IMR-90 (cell line): ENCODE data around the gene JMJD1C. TPM values are rescaled to one million over a fixed set of nuclear protein-coding genes. Genes with fewer than 3 reads are reported as not detected.

Source experiments
- ATAC-seq: fragments of 200-7000 bp; cut with Tn5 transposase; 2 replicates; pipeline ENCODE4 v1.9.1; 2020; ENCODE audit warnings: low read depth, mild to moderate bottlenecking, moderate library complexity
- BruUV-seq: library from RNA; stranded (reverse); fragments of 400-500 nt; replicated peaks from 2 replicates; lab custom pipeline; 2021; lab: Mats Ljungman, UMichigan
- CTCF ChIA-PET: fragments of 300-600 bp; formaldehyde crosslinking; extraction: SDS; loops from one replicate; lab custom pipeline; 2021; ENCODE audit warnings: antibody characterized with exemption; lab: Yijun Ruan, JAX
- POLR2A ChIA-PET: fragments of 300-600 bp; sonication (Branson Sonifier 250); formaldehyde crosslinking; loops from one replicate; lab custom pipeline; 2022; ENCODE audit warnings: antibody characterized with exemption; ENCODE audit not compliant: unreplicated experiment; lab: Charles Lee
- DNase-seq: peaks from one replicate; pipeline ENCODE4 v3.0.0; 2013
- H2AFZ ChIP-seq: replicated peaks from 2 replicates; pipeline ENCODE3; 2013; ENCODE audit warnings: low read length, mild to moderate bottlenecking; ENCODE audit not compliant: poor library complexity
- H2AK5ac ChIP-seq: 2 replicates; pipeline ENCODE4 v1.6.1; 2013; ENCODE audit warnings: low read depth, low read length, inconsistent platforms
- H2AK9ac ChIP-seq: replicated peaks from 2 replicates; pipeline ENCODE3; 2013; ENCODE audit warnings: mild to moderate bottlenecking, low read depth, low read length, moderate library complexity; ENCODE audit not compliant: poor library complexity
- H2BK120ac ChIP-seq: 2 replicates; pipeline ENCODE4 v1.6.1; 2013; ENCODE audit warnings: low read depth, low read length, inconsistent platforms
- H2BK15ac ChIP-seq: 3 replicates; pipeline ENCODE4 v1.6.1; 2013; ENCODE audit warnings: low read depth, low read length, inconsistent platforms
- H2BK20ac ChIP-seq: 2 replicates; pipeline ENCODE4 v1.6.1; 2013; ENCODE audit warnings: low read depth, mild to moderate bottlenecking, inconsistent platforms, low read length, moderate library complexity
- H2BK5ac ChIP-seq: 2 replicates; pipeline ENCODE4 v1.6.1; 2013; ENCODE audit warnings: mild to moderate bottlenecking, low read depth, low read length, inconsistent platforms; ENCODE audit not compliant: poor library complexity, severe bottlenecking
- H3K14ac ChIP-seq: replicated peaks from 2 replicates; pipeline ENCODE4 v1.6.1; 2013; ENCODE audit warnings: low read depth, low read length, inconsistent platforms
- H3K18ac ChIP-seq: 2 replicates; pipeline ENCODE4 v1.6.1; 2013; ENCODE audit warnings: low read depth, low read length, control low read depth
- H3K23ac ChIP-seq: 2 replicates; pipeline ENCODE4 v1.6.1; 2013; ENCODE audit warnings: low read depth, low read length, inconsistent platforms
- H3K27ac ChIP-seq: 2 replicates; pipeline ENCODE4 v1.5.1; 2013; ENCODE audit warnings: mild to moderate bottlenecking, control low read depth, low read length; ENCODE audit not compliant: insufficient read depth
- H3K27me3 ChIP-seq: 2 replicates; pipeline ENCODE4 v1.6.1; 2013; ENCODE audit warnings: low read length; ENCODE audit not compliant: control insufficient read depth, insufficient read depth
- H3K36me3 ChIP-seq: 2 replicates; pipeline ENCODE4 v1.6.1; 2013; ENCODE audit warnings: low read length, mixed read lengths; ENCODE audit not compliant: control insufficient read depth, insufficient read depth
- H3K4ac ChIP-seq: 2 replicates; pipeline ENCODE4 v1.6.1; 2013; ENCODE audit warnings: low read depth, low read length, inconsistent platforms
- H3K4me1 ChIP-seq: 2 replicates; pipeline ENCODE4 v1.6.1; 2013; ENCODE audit warnings: low read length, mixed read lengths; ENCODE audit not compliant: control insufficient read depth, insufficient read depth
- H3K4me2 ChIP-seq: 2 replicates; pipeline ENCODE4 v1.6.1; 2013; ENCODE audit warnings: low read depth, mild to moderate bottlenecking, control low read depth, low read length, moderate library complexity
- H3K4me3 ChIP-seq: 2 replicates; pipeline ENCODE4 v1.5.1; 2013; ENCODE audit warnings: low read depth, mild to moderate bottlenecking, control low read depth, low read length, moderate library complexity; ENCODE audit not compliant: insufficient read depth
- H3K56ac ChIP-seq: 2 replicates; pipeline ENCODE4 v1.6.1; 2013; ENCODE audit warnings: low read length, inconsistent platforms; ENCODE audit not compliant: insufficient read depth; ENCODE audit errors: extremely low read depth
- H3K79me1 ChIP-seq, 2 experiments: 2 replicates each; pipeline ENCODE4 v1.6.1; 2013; ENCODE audit warnings: low read length in 2 of 2, inconsistent platforms in 1 of 2, low read depth in 1 of 2
- H3K9ac ChIP-seq: 2 replicates; pipeline ENCODE4 v1.6.1; 2013; ENCODE audit warnings: low read depth, low read length, control low read depth
- H3K9me1 ChIP-seq: 2 replicates; pipeline ENCODE4 v1.6.1; 2013; ENCODE audit warnings: low read length, inconsistent platforms; ENCODE audit not compliant: insufficient read depth
- H3K9me3 ChIP-seq: 2 replicates; pipeline ENCODE4 v1.6.1; 2013; ENCODE audit warnings: low read length; ENCODE audit not compliant: control insufficient read depth, insufficient read depth
- H4K20me1 ChIP-seq: 2 replicates; pipeline ENCODE4 v1.6.1; 2013; ENCODE audit warnings: low read length, inconsistent platforms; ENCODE audit not compliant: insufficient read depth
- H4K5ac ChIP-seq: 2 replicates; pipeline ENCODE4 v1.6.1; 2013; ENCODE audit warnings: mild to moderate bottlenecking, low read depth, low read length, control low read depth
- H4K8ac ChIP-seq, 2 experiments: 2 replicates each; pipeline ENCODE4 v1.6.1; 2013; ENCODE audit warnings: low read depth in 2 of 2, low read length in 2 of 2, control low read depth in 1 of 2, inconsistent platforms in 1 of 2
- H4K91ac ChIP-seq: 2 replicates; pipeline ENCODE4 v1.6.1; 2013; ENCODE audit warnings: low read depth, low read length, inconsistent platforms; ENCODE audit not compliant: insufficient read depth
- CEBPB ChIP-seq: IDR thresholded peaks from 2 replicates; pipeline ENCODE4 v1.6.1; 2012; ENCODE audit warnings: low read depth, low read length, improper control_type of control experiment
- CHD1 ChIP-seq: IDR thresholded peaks from 2 replicates; pipeline ENCODE4 v1.6.1; 2012; ENCODE audit warnings: low read depth, low read length, improper control_type of control experiment
- FOS ChIP-seq: fragments of 150-350 bp; IDR thresholded peaks from 2 replicates; pipeline ENCODE4 v1.6.1; 2016; ENCODE audit warnings: low read depth, low read length
- MAFK ChIP-seq: IDR thresholded peaks from 2 replicates; pipeline ENCODE4 v1.6.1; 2012; ENCODE audit warnings: low read depth, low read length, improper control_type of control experiment
- MAZ ChIP-seq: IDR thresholded peaks from 2 replicates; pipeline ENCODE4 v1.6.1; 2012; ENCODE audit warnings: low read depth, mild to moderate bottlenecking, low read length, improper control_type of control experiment, moderate library complexity, borderline replicate concordance
- MXI1 ChIP-seq: IDR thresholded peaks from 2 replicates; pipeline ENCODE4 v1.6.1; 2012; ENCODE audit warnings: low read depth, mild to moderate bottlenecking, low read length, moderate library complexity, borderline replicate concordance
- NFE2L2 ChIP-seq: fragments of 150-350 bp; IDR thresholded peaks from 2 replicates; pipeline ENCODE4 v1.6.1; 2016; ENCODE audit warnings: low read depth, mild to moderate bottlenecking, low read length
- POLR2A ChIP-seq: IDR thresholded peaks from 2 replicates; pipeline ENCODE4 v1.6.1; 2012; ENCODE audit warnings: mild to moderate bottlenecking, low read depth, low read length
- RAD21 ChIP-seq: IDR thresholded peaks from 2 replicates; pipeline ENCODE4 v1.6.1; 2012; ENCODE audit warnings: low read length, improper control_type of control experiment
- RFX5 ChIP-seq: IDR thresholded peaks from 2 replicates; pipeline ENCODE4 v1.8.0; 2012; ENCODE audit warnings: low read depth, mild to moderate bottlenecking, low read length, moderate library complexity
- SMC3 ChIP-seq: fragments of 150-350 bp; IDR thresholded peaks from 2 replicates; pipeline ENCODE4 v1.6.1; 2016; ENCODE audit warnings: low read depth, mild to moderate bottlenecking, antibody characterized with exemption, low read length, moderate library complexity
- WGBS, 2 experiments: methylation state at CpG; one replicate each; pipeline versions ENCODE4 v1.1.5 to v1.1.7; 2013; ENCODE audit warnings: missing lambda C conversion rate in 2 of 2; ENCODE audit not compliant: insufficient read length in 1 of 2; ENCODE audit errors: extremely low coverage in 2 of 2; 5-methylcytosine and 5-hydroxymethylcytosine counted together
- dilution Hi-C: fragments of 300-500 bp; cut with HindIII; formaldehyde crosslinking; loops from one replicate; pipeline ENCODE4 v1.14.3; 2018; ENCODE audit warnings: low sequenced_read_pairs; ENCODE audit not compliant: unreplicated experiment
- in situ Hi-C: fragments of 300-500 bp; cut with MboI; formaldehyde crosslinking; loops from 3 replicates; pipeline ENCODE4 v1.14.3; 2019; ENCODE audit warnings: low sequenced_read_pairs, inconsistent platforms, mixed read lengths
- intact Hi-C: fragments of 100-400 bp; cut with micrococcal nuclease; formaldehyde crosslinking; loops from 2 replicates; pipeline ENCODE4 v1.10.0; 2022
- polyA plus RNA-seq, 3 experiments: library from polyadenylated mRNA; depleted of rRNA; stranded (reverse); fragments of >200 nt; gene quantifications; 2 replicates each; pipeline ENCODE4 v1.2.3, GENCODE V29; 2012; ENCODE audit warnings: low replicate concordance in 1 of 3
- total RNA-seq: library from RNA; depleted of rRNA; stranded (reverse); fragments of >200 nt; gene quantifications from 2 replicates; pipeline ENCODE4 v1.2.3, GENCODE V29; 2012
- TF ChIP-seq, protein P1 (sequence below): conservative IDR thresholded peaks from 2 replicates; pipeline ENCODE4 v1.5.1; 2012; ENCODE audit warnings: mild to moderate bottlenecking, low read depth, low read length, improper control_type of control experiment

Gene JMJD1C
- total and polyA plus RNA-seq, 2 of the 4 experiments (the other 2 are of a cell fraction), result 15.6 to 96.8 TPM

DNA sequence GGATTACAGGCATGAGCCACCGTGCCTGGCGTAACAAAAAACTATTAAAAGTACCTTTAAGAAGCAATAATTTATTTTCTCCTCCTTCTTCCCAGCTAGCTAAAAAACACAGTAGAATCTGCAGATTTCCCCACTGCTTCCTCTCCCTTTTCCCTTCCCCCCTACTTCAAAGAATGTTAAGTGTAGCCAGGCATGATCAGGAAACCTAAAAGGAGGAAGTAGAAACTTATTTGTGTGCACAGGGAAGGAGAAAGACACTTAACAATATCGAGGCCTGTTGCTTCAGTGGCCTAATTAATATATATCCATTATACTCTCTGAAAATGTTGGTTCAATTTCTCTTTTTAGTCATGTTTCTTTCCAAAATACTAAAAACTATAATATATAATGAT lies 204.9 kb downstream of the JMJD1C start:
- no CpG with 5 or more reads among the region's 3 CpGs for WGBS, 2 experiments
- peaks cover 11% of the 10 kb centered on the region for H3K9me1 ChIP-seq
- no peak overlapping the region for H3K4me2 ChIP-seq
- no peak overlapping the region for H4K8ac ChIP-seq
- DNase-seq (no peak), ATAC-seq (no peak)
- H3K27me3 ChIP-seq, result no peaks in the 10 kb centered on the region
- no peak overlapping the region for H2BK120ac ChIP-seq
- no peak overlapping the region for H3K4me3 ChIP-seq
- BruUV-seq, result no TSS peak
- no peaks in the 10 kb centered on the region for H3K9me3 ChIP-seq
- no peak overlapping the region for H3K23ac ChIP-seq
- POLR2A ChIA-PET, result no interaction called here
- TF ChIP-seq CEBPB, result no peak
- no peak for TF ChIP-seq SMC3
- no peak for TF ChIP-seq MAZ
- TF ChIP-seq MXI1, result no peak
- TF ChIP-seq NFE2L2, result no peak
- TF ChIP-seq, protein P1, sequence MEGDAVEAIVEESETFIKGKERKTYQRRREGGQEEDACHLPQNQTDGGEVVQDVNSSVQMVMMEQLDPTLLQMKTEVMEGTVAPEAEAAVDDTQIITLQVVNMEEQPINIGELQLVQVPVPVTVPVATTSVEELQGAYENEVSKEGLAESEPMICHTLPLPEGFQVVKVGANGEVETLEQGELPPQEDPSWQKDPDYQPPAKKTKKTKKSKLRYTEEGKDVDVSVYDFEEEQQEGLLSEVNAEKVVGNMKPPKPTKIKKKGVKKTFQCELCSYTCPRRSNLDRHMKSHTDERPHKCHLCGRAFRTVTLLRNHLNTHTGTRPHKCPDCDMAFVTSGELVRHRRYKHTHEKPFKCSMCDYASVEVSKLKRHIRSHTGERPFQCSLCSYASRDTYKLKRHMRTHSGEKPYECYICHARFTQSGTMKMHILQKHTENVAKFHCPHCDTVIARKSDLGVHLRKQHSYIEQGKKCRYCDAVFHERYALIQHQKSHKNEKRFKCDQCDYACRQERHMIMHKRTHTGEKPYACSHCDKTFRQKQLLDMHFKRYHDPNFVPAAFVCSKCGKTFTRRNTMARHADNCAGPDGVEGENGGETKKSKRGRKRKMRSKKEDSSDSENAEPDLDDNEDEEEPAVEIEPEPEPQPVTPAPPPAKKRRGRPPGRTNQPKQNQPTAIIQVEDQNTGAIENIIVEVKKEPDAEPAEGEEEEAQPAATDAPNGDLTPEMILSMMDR, result no peak
- TF ChIP-seq FOS, result no peak
- TF ChIP-seq POLR2A, result no peak
- TF ChIP-seq RAD21, result no peak
- no peak for TF ChIP-seq CHD1
- no peak for TF ChIP-seq RFX5
- no peak for TF ChIP-seq MAFK
- no peak overlapping the region for H3K27ac ChIP-seq
- no peak overlapping the region for H3K9ac ChIP-seq
- H2BK5ac ChIP-seq, result no peak overlapping the region
- intact Hi-C loops (no loop called here), in situ Hi-C loops (no loop called here), dilution Hi-C loops (no loop called here)
- no peak overlapping the region for H2AK5ac ChIP-seq
- H2AK9ac ChIP-seq, result no peak overlapping the region
- peaks cover 2% of the 10 kb centered on the region; the same call in 1 of the 2 replicates for H3K36me3 ChIP-seq
- no peak overlapping the region for H3K14ac ChIP-seq
- H2BK20ac ChIP-seq, result no peak overlapping the region
- H3K4me1 ChIP-seq, result peaks cover 10% of the 10 kb centered on the region; the same call in 1 of the 2 replicates
- no peak overlapping the region for H2AFZ ChIP-seq
- H4K91ac ChIP-seq, result no peak overlapping the region
- no peak overlapping the region for H4K5ac ChIP-seq
- CTCF ChIA-PET, result interaction anchor here (0.6 to 1.1 kb wide), 2 partner anchors 15 to 312 kb away, joined by 3 read pairs; no protein-coding TSS in a partner anchor
- no peak overlapping the region for H3K56ac ChIP-seq
- H4K20me1 ChIP-seq, result peaks cover 20% of the 10 kb centered on the region; the same call in 1 of the 2 replicates
- no peak overlapping the region for H2BK15ac ChIP-seq
- peaks cover 24 to 56% of the 10 kb centered on the region in 2 experiments for H3K79me1 ChIP-seq
- no peak overlapping the region for H3K18ac ChIP-seq
- no peak overlapping the region for H3K4ac ChIP-seq
